ENCODE measurements around the gene CLK2.

The CLK2 gene

GRCh38 chr1:155301342-155301841 lies 28.1 kb upstream of the CLK2 start, which contains the start of gene PKLR:
TSS of gene PKLR (minus strand) at chr1:155301438. CDS start at chr1:155301395, 43 bp downstream.
- DNase-seq (ENCODE audit: low read depth in 1 of 2, low spot score in 1 of 2): no peak
- H3K27me3 ChIP-seq (ENCODE audit: insufficient read depth, poor library complexity, severe bottlenecking): no peaks in the 10 kb centered on the region
- H3K4me3 ChIP-seq (replicated peaks; ENCODE audit: insufficient read depth, low read length): no peak within 1 kb of the TSS
- no peak for TF ChIP-seq GABPA (IDR thresholded peaks at IDR 0.05; ENCODE audit: low read depth)
- no peak for TF ChIP-seq CTCF (IDR thresholded peaks at IDR 0.05; ENCODE audit: insufficient read depth, low read length)
- TF ChIP-seq SPI1 (IDR thresholded peaks at IDR 0.05; ENCODE audit: borderline replicate concordance, low read depth): no peak
- TF ChIP-seq POLR2AphosphoS5 (IDR thresholded peaks at IDR 0.05; ENCODE audit: low read depth): no peak
- no peak for TF ChIP-seq REST (IDR thresholded peaks at IDR 0.05; ENCODE audit: insufficient replicate concordance, low read depth)
- no peak within 1 kb of the TSS for H3K27ac ChIP-seq (replicated peaks)

- no peak for DNase-seq (ENCODE audit: low read depth in 1 of 2, low spot score in 1 of 2)
- H3K4me3 ChIP-seq (replicated peaks; ENCODE audit: insufficient read depth, low read length): no peak overlapping the region
- no peaks in the 10 kb centered on the region for H3K27me3 ChIP-seq (ENCODE audit: insufficient read depth, poor library complexity, severe bottlenecking)
- H3K27ac ChIP-seq (replicated peaks): no peak overlapping the region
- TF ChIP-seq CTCF (IDR thresholded peaks at IDR 0.05; ENCODE audit: insufficient read depth, low read length) (no peak), GABPA (IDR thresholded peaks at IDR 0.05; ENCODE audit: low read depth) (no peak), REST (IDR thresholded peaks at IDR 0.05; ENCODE audit: insufficient replicate concordance, low read depth) (no peak), POLR2AphosphoS5 (IDR thresholded peaks at IDR 0.05; ENCODE audit: low read depth) (no peak), SPI1 (IDR thresholded peaks at IDR 0.05; ENCODE audit: borderline replicate concordance, low read depth) (no peak)
These were observed 27.4 kb upstream of the CLK2 start for GRCh38 chr1:155300553-155301329.

- no peak for DNase-seq (ENCODE audit: low read depth in 1 of 2, low spot score in 1 of 2)
- Histone ChIP-seq H3K4me3 (replicated peaks; ENCODE audit: insufficient read depth, low read length) (no peak overlapping the region), H3K27ac (replicated peaks) (no peak overlapping the region), H3K27me3 (ENCODE audit: insufficient read depth, poor library complexity, severe bottlenecking) (peaks cover under 1% of the 10 kb centered on the region)
- TF ChIP-seq CTCF (IDR thresholded peaks at IDR 0.05; ENCODE audit: insufficient read depth, low read length): no peak
- no peak for TF ChIP-seq GABPA (IDR thresholded peaks at IDR 0.05; ENCODE audit: low read depth)
- TF ChIP-seq SPI1 (IDR thresholded peaks at IDR 0.05; ENCODE audit: borderline replicate concordance, low read depth): no peak
These were observed 26.7 kb upstream of the CLK2 start for GRCh38 chr1:155300024-155300423.

Measured in HL-60 (cell line).